OCI-LY7 (cell line): Measurements from ENCODE around the gene SUPT16H. TPM values are rescaled to one million over a fixed set of nuclear protein-coding genes. Genes with fewer than 3 reads are reported as not detected.

Experiments
- BruUV-seq: library from RNA; stranded (reverse); fragments of 400-500 nt; replicated peaks from 2 replicates; lab custom pipeline; 2021; lab: Mats Ljungman, UMichigan
- CTCF ChIA-PET: fragments of 300-600 bp; sonication (Branson Sonifier 250); formaldehyde crosslinking; loops from one replicate; lab custom pipeline; 2022; ENCODE audit warnings: antibody characterized with exemption; ENCODE audit not compliant: unreplicated experiment; lab: Charles Lee
- POLR2A ChIA-PET: fragments of 300-600 bp; sonication (Branson Sonifier 250); formaldehyde crosslinking; loops from one replicate; lab custom pipeline; 2022; ENCODE audit warnings: antibody characterized with exemption; lab: Charles Lee
- DNase-seq: peaks from one replicate; pipeline ENCODE4 v3.0.0-alpha.2; 2015; ENCODE audit warnings: low spot score
- H2AFZ ChIP-seq: fragments of 200-600 bp; sonication (generic), shearing (Covaris generic); 2 replicates; pipeline ENCODE4 v1.6.1; 2014; ENCODE audit warnings: mild to moderate bottlenecking, antibody characterized with exemption, low read length, moderate library complexity
- H3K27ac ChIP-seq: fragments of 200-600 bp; sonication (generic); 2 replicates; pipeline ENCODE4 v1.5.1; 2014; ENCODE audit warnings: mixed run types, low read depth, mild to moderate bottlenecking, moderate library complexity, low read length, inconsistent platforms; ENCODE audit not compliant: poor library complexity, severe bottlenecking
- H3K36me3 ChIP-seq: fragments of 200-600 bp; sonication (generic); 2 replicates; pipeline ENCODE4 v1.6.1; 2014; ENCODE audit warnings: mild to moderate bottlenecking, antibody characterized with exemption, low read length, moderate library complexity, mixed read lengths; ENCODE audit not compliant: insufficient read depth
- H3K4me1 ChIP-seq: fragments of 200-600 bp; sonication (generic); 2 replicates; pipeline ENCODE4 v1.5.1; 2014; ENCODE audit warnings: mild to moderate bottlenecking, low read length; ENCODE audit not compliant: insufficient read depth, poor library complexity, severe bottlenecking
- H3K4me2 ChIP-seq: fragments of 200-600 bp; sonication (generic); 2 replicates; pipeline ENCODE4 v1.6.1; 2014; ENCODE audit warnings: mild to moderate bottlenecking, low read length
- H3K4me3 ChIP-seq: fragments of 200-600 bp; sonication (generic); 2 replicates; pipeline ENCODE4 v1.5.1; 2014; ENCODE audit warnings: mild to moderate bottlenecking, low read depth, low read length; ENCODE audit not compliant: poor library complexity, severe bottlenecking
- H3K79me2 ChIP-seq: fragments of 200-600 bp; sonication (generic); 2 replicates; pipeline ENCODE4 v1.6.1; 2016; ENCODE audit warnings: low read depth, mild to moderate bottlenecking, low read length, moderate library complexity, mixed read lengths; ENCODE audit not compliant: insufficient read depth
- H3K9me2 ChIP-seq: fragments of 200-600 bp; sonication (generic); 2 replicates; pipeline ENCODE4 v1.6.1; 2016; ENCODE audit warnings: mild to moderate bottlenecking, low read length, mixed read lengths; ENCODE audit not compliant: insufficient read depth
- H3K9me3 ChIP-seq: fragments of 200-600 bp; sonication (generic); 2 replicates; pipeline ENCODE4 v1.6.1; 2014; ENCODE audit warnings: mild to moderate bottlenecking, mixed run types, low read length, mixed read lengths
- H4K20me1 ChIP-seq: fragments of 200-600 bp; sonication (generic); 2 replicates; pipeline ENCODE4 v1.6.1; 2014; ENCODE audit warnings: mild to moderate bottlenecking, antibody characterized with exemption, low read length, moderate library complexity, mixed read lengths; ENCODE audit not compliant: insufficient read depth
- CTCF ChIP-seq: fragments of 200-600 bp; sonication (generic); conservative IDR thresholded peaks from 2 replicates; pipeline ENCODE4 v1.5.1; 2014; ENCODE audit warnings: mild to moderate bottlenecking, antibody characterized with exemption, low read length, moderate library complexity, mixed read lengths
- EZH2phosphoT487 ChIP-seq: fragments of 200-600 bp; sonication (generic); IDR thresholded peaks from 2 replicates; pipeline ENCODE4 v1.6.1; 2018; ENCODE audit warnings: low read depth, borderline replicate concordance, mild to moderate bottlenecking, mixed run types, antibody characterized with exemption, low read length, moderate library complexity, mixed read lengths
- intact Hi-C: fragments of 100-400 bp; cut with micrococcal nuclease; formaldehyde crosslinking; loops from one replicate; pipeline ENCODE4 v1.10.0; 2022; ENCODE audit not compliant: unreplicated experiment
- total RNA-seq, 2 experiments: library from RNA; depleted of rRNA in 1 of 2; stranded (reverse); fragments of >200 nt in 1 of 2; shearing (Covaris generic) in 1 of 2; gene quantifications; 2 replicates each; pipeline ENCODE4 v1.2.3, GENCODE V29; 2014 to 2022

The SUPT16H gene
- total RNA-seq, 2 experiments from 2014 or later = 100 to 151 TPM

GRCh38 chr14:21369949-21370679 is 13.7 kb downstream of the SUPT16H start:
- Histone ChIP-seq H3K36me3 (peaks cover 98% of the 10 kb centered on the region), H3K27ac (no peak overlapping the region), H3K9me2 (no peaks in the 10 kb centered on the region), H3K4me1 (no peaks in the 10 kb centered on the region), H3K9me3 (no peaks in the 10 kb centered on the region), H2AFZ (no peak overlapping the region), H3K4me2 (no peak overlapping the region), H4K20me1 (peaks cover 9% of the 10 kb centered on the region; the same call in 1 of the 2 replicates), H3K79me2 (peaks cover 31% of the 10 kb centered on the region), H3K4me3 (no peak overlapping the region)
- ChIA-PET POLR2A (interaction anchor here (0.6 to 1.5 kb wide), 7 partner anchors 9 to 960 kb away, joined by 3 to 6 read pairs (median 3); no protein-coding TSS in a partner anchor), CTCF (no interaction called here)
- BruUV-seq = TSS peak; percentile 22
- intact Hi-C loops = loop anchor here (5.0 kb wide), 1 partner anchor 32 kb away; no protein-coding TSS in a partner anchor
- TF ChIP-seq CTCF (no peak), EZH2phosphoT487 (no peak)
- DNase-seq = no peak

- CTCF ChIA-PET = no interaction called here
- H3K79me2 ChIP-seq = peaks cover 7% of the 10 kb centered on the region; the same call in 1 of the 2 replicates
- POLR2A ChIA-PET = no interaction called here
- peaks cover 10% of the 10 kb centered on the region; the same call in 1 of the 2 replicates for H4K20me1 ChIP-seq
- H3K27ac ChIP-seq = no peak overlapping the region
- H2AFZ ChIP-seq = no peak overlapping the region
- intact Hi-C loops = loop anchor here (5.0 kb wide), 1 partner anchor 35 kb away; no protein-coding TSS in a partner anchor
- H3K9me3 ChIP-seq = no peaks in the 10 kb centered on the region
- TF ChIP-seq CTCF = no peak
- TF ChIP-seq EZH2phosphoT487 = no peak
- peaks cover 100% of the 10 kb centered on the region for H3K36me3 ChIP-seq
- no TSS peak for BruUV-seq
- no peaks in the 10 kb centered on the region for H3K4me1 ChIP-seq
- no peak overlapping the region for H3K4me3 ChIP-seq
- no peak for DNase-seq
- H3K4me2 ChIP-seq = no peak overlapping the region
- no peaks in the 10 kb centered on the region for H3K9me2 ChIP-seq
Measured at GRCh38 chr14:21367582-21368144, 16.2 kb downstream of the SUPT16H start.
